ENCODE data around the gene UBASH3B.

UBASH3B gene

DNA sequence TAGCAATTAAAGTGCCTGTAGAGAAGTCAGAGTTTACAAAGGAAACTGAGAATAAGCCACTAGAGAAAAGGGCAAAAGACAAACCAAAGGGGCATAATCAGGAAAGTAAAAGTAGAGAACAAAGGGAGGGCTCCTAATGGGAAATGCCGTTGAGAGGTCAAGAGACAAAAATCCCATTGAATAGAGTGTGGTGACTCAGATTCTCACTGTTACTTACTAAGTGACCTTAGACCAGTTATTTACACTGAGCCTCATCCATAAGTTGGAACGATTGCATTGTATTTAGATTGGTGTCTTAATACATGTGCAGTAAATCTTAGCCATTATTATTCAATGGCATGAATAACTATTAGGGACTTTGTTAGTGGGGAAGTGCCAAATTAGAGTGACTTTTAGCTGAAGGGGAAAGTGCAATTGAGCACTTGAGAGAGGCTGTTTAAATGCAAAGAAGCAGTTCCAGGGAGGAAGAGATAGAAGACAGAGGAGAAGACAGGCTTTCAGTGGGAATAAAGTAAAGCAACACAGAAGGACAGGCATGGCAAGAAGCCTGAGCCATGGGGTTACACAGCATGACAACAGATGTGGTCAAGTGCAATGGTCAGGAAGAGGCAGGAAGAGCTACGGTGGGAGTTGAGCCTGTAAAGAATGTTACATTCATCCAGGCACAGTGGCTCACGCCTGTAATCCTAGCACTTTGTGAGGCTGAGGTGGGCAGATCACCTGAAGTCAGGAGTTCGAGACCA, 82.6 kb downstream of the UBASH3B start:
- no peak for DNase-seq

DNA sequence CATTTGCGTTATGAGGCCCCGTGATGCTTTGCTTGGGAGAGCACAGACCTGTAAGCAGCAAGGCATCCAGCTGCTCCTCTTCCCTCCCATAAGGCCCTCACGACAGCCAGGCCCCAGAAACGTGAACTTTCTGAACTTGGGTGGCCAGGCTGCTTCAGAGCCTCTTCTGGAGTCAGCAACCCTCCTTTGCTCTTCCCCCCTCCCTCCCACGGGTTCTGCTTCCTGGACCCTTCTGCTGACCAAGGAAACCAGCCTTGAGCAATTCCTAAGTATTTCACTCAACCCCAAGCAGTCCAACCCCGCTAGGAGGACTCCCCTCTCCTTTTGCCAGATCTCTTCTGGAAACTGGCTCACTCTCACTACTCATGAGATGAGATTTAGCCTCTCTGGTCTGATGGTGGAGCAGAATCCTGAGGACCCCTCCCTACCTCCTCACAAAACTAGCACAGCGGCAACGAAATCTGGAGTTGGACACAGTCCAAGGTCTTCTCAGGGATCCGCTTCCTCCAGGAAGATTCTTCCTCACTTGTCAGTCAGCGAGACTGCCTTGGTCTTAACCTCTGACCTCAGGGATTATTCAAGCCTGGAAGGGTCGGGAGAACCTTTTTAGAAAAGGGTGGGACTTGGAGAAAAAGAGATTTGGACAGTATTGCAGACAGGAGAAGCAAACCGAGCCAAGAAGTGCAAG, 86.2 kb downstream of the UBASH3B start:
- no peak for DNase-seq

DNA sequence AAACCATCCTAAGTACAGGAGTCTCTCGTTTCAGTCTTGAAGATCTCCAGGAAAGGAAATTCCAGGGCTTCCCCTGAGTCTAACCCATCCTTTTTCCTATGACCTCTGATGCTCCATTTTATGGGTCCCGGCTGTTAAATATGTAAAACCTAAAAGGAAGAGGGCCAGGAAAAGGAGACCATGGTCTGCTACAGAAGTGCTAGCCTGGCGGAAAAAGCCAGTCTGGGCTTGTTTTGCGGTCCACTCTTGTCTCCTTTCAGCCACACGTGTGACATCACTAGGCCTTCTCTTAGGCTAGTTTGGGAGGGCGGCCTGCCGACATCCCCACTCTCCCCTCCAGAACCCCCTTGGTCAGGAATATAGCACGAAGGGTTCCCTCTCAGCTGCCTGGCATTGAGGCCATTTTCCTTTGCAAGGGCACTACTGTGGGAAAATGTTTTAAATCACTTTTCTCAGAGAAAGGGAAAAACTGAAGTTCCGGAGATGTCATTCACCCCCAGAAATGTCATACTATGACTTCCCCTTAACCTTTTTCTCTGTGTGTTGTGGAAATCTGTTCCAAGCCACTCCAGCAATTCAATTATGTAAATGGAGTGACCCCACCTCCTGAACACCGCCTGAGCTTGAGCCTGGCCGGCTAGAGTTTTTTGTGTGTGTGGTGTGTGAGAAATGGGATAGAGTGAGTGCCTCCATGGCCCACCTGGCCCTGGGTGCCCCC, 86.9 kb downstream of the UBASH3B start:
- no peak for DNase-seq

GRCh38 chr11:122743097-122743741, 87.7 kb downstream of the UBASH3B start:
- no peak for DNase-seq

DNA sequence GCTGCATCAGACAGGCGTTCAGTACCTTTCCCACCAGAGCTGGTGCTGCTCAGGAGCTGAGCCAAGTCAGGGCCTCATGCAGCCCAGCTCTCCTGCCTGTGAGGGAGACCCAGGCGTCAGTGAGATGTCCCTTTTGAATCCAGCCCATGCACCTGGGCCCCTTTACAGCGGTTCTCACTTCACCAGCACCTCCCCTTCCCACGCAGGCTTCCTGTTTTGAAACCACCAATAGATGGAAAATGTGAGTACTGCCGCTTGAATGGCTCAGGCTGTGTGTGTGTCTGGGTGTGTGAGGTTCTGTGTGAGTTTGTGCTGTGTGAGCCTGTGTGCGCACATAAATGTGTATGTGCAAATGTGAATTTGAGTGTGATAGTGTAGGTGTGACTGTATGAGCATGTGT, 88.4 kb downstream of the UBASH3B start:
- no peak for DNase-seq

DNA sequence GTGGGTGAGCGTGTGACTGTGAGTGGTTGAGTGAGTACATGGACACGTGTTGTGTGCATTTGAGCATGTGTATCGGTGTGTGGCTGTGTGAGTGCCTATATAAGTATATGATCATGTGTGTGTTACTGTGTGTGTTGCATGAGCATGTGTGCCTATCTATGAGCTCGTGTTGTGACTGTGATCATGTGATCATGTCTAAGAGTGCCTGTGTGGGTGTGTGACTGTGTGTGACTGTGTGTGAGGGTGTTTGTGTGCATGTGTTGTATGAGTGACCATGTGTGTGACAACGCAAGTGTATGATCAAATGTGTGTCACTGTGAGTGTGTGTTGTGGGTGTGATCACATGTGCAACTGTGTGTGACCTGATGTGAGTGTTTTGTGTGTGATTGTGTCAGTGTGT, 88.8 kb downstream of the UBASH3B start:
- DNase-seq, result no peak

- no peak for DNase-seq
Observed at GRCh38 chr11:122745111-122745510, 89.6 kb downstream of the UBASH3B start.

DNA sequence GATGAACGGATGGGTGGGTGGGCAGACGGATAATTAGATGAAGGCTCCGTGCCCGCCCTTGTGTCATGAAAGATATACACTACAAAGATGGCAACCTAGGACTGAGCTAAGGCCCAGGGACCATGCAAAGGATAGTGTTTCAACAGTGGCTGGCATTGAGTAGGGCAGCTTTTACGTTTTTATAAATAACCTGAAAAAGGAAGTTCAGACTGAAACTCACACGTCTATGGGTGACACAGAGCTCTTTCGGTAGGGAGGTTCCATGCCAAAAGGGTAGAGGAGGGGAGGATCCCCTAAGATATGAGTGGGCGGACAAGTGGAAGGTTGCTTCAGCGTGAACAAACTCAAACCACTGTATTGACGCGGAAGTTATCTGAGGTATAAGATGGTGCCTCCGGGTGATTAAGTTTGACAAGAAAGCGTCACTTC, 90.5 kb downstream of the UBASH3B start:
- no peak for DNase-seq

DNA sequence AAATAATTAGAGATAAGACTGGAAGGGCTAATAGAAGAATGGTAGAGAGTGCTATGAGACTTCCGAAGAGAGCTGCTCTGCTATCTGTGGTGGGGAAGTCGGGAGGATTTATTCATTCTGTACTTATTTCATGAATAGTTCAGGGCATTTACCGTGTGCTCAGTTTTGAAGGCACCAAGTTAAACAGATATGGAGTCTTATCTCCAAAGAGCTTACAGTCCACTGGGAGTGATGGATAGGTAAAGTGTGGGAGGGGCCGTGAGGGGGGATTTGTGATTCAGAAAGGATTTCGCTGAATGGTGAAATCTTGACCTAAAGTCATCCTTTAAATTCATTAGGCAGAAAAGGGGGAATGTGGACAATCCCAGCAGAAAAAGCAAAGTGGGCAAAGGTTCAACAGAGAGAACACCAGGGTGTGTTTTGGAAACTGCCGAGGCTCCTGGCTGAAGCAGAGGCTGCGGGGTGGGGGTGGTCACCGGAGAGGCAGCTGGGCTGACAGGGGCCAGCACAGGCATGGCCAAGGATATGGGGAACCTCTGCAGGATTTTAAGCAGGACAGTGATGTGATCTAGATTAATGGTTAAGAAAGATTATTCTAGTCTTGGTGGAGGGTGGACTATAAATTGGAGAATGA, 91.2 kb downstream of the UBASH3B start:
- DNase-seq, result no peak

DNA sequence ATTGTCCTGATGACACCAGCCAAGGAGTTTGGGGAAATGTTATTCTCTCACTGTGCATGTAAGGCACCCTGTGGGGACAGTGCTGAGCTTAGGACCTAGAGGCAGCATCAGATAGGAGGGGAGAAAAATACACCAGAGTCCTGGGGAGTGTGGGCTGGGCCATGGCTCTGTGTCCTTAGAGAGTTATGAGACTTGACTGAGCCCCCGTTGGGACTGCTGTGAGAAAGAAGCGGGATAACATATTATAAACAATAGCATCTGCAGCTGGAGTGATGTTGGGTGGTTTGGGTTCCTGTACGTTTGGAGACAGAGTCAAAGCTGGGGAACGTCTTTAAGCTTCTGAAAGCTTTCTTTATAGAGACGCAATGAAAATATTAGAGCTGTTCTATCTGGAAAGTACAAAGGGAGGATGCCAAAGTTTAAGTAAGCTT, 91.8 kb downstream of the UBASH3B start:
- DNase-seq, result no peak

DNA sequence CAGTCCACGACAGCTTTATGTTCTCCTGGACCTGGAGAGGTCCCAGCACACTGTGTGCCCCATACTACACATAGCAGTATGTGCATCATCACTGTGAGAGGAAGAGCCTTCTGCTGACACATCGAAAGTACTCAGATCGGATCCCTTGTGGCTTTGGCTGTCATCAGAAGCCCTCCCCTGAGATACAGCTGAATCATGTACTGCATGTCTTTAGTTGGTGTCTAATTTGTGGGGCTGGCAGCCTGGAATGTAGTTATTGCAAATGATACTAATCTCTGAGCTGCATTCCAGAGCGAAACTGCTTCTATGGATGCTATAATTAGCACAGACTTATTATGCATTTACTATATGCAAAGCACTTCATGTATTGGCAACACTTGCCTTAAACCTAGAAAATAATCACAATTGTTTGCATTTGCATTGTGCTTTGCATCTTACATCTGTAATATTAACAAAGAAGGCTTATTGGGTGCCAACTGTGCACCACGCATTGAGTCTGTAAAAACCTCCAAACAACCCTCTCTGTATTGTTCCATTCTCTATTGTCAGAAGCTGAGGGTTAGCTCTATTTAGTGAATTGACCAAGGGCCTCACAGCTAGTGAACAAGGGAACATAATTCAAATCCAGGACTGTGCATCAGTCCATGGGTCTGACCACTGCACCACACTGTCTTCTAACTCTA, 93.6 kb downstream of the UBASH3B start:
- DNase-seq, result no peak

DNA sequence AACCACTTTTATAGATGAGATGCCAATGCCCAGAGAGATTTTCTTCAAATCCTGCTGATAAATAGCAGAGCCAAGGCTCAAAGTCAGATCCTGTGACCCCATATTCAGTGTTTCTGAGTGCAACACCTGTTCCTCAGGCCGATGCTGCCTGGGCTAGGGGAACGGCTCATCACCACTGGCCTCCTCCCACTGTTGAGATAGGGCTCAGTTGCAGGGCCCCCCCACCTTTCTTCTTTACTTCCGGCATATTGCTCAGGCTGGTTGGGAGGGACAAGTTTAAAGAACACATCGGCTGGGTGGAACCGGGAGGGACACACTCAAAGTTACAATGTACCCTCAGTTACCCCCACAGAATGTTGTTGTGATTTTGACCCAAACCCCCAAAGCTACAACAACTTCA, 94.5 kb downstream of the UBASH3B start:
- DNase-seq, result no peak

GRCh38 chr11:122751292-122752070, 96.0 kb downstream of the UBASH3B start:
- DNase-seq, result no peak

DNA sequence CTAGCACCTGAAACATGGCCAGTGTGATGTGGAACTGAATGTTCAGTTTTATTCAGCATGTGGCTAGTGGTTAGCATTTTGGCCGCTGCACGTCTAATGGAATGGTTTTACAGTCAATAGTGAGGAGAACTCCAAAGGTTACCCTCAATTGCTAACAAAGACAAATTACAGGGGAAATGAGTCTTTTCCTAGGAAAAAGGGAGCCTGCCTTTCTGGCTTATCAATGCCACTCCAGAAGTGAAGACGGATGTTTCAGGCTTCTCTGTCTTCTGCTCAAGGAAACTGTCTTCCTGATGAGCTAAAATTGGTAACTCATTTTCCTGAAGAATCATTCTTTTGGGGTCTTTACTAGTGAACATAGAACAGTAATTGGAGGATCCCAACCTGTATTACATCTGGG, 98.5 kb downstream of the UBASH3B start:
- no peak for DNase-seq

- DNase-seq, result no peak
Observed at GRCh38 chr11:122754553-122755322, 99.2 kb downstream of the UBASH3B start.

DNA sequence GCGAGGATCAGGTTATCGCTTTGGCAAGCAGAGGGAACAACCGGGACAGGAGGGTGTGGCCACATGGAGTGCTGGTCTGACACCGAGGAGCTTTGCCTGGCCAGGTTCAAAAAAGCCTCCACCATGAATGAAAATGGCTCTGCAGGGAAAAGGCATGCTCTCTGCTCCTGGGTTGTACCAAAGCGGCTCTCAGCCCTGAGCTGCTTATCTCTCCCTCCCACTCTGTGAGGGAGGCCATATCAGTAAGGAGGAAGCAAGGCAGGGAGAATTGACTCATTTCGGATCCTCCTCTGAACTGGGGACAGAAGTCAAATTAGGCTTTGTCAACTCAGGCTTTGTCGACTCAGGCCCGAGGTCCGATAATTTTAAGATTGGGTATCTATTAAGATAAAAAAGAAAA, 99.9 kb downstream of the UBASH3B start:
- DNase-seq, result no peak

DNA sequence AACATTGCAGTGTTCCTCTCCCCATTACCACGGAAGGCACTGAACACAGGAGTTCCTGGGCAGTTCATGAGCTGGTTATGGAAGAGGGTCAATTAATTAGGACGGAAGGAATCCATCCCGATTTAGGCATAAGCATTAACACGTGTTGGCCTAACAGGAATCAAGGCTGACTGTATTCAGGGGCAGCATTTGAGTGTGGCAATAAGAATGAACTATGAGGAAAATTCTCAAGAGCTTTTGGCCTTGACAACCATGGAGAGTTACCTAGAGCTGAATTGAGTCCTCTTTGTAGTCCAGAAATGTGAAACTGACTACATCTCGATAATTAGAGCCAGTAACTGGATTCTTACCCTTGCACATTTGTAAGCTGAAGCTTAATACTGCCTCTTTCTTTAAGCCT, 100.4 kb downstream of the UBASH3B start:
- DNase-seq, result no peak

- DNase-seq, result no peak
Observed at GRCh38 chr11:122756417-122756816, 100.9 kb downstream of the UBASH3B start.

- DNase-seq, result no peak
Observed at GRCh38 chr11:122757201-122757600, 101.7 kb downstream of the UBASH3B start.

- no peak for DNase-seq
Observed at GRCh38 chr11:122758339-122758738, 102.8 kb downstream of the UBASH3B start.

GRCh38 chr11:122758974-122759373, 103.5 kb downstream of the UBASH3B start:
- DNase-seq, result no peak
